ENCODE data around the gene PRKCA.

Gene PRKCA

GRCh38 chr17:66547151-66547865 is 244.9 kb downstream of the PRKCA start:
- Histone ChIP-seq H3K9ac (no peak overlapping the region), H3K79me2 (ENCODE audit: insufficient read depth, low read depth) (no peaks in the 10 kb centered on the region), H3K4me3 (IDR thresholded peaks at IDR 0.05; ENCODE audit: insufficient read depth, low read depth, low read length) (no peak overlapping the region), H3K4me2 (no peak overlapping the region), H3K36me3 (ENCODE audit: insufficient read depth) (no peaks in the 10 kb centered on the region), H3K27me3 (ENCODE audit: insufficient read depth, low read depth) (no peaks in the 10 kb centered on the region), H4K20me1 (ENCODE audit: insufficient read depth) (no peaks in the 10 kb centered on the region), H3K4me1 (ENCODE audit: low read depth, poor library complexity, severe bottlenecking) (peaks cover 12% of the 10 kb centered on the region), H3K27ac (no peak overlapping the region), H2AFZ (ENCODE audit: low read depth) (no peak overlapping the region)
- TF ChIP-seq CTCF (conservative IDR thresholded peaks at IDR 0.05; ENCODE audit: low read depth, low read length), result no peak

- H3K27ac ChIP-seq, result no peak overlapping the region
- H3K9ac ChIP-seq, result no peak overlapping the region
- no peak overlapping the region for H3K4me2 ChIP-seq
- H2AFZ ChIP-seq (ENCODE audit: low read depth), result no peak overlapping the region
- no peak overlapping the region for H3K4me3 ChIP-seq (IDR thresholded peaks at IDR 0.05; ENCODE audit: insufficient read depth, low read depth, low read length)
- H3K79me2 ChIP-seq (ENCODE audit: insufficient read depth, low read depth), result no peaks in the 10 kb centered on the region
- H3K4me1 ChIP-seq (ENCODE audit: low read depth, poor library complexity, severe bottlenecking), result peaks cover 3% of the 10 kb centered on the region
- H4K20me1 ChIP-seq (ENCODE audit: insufficient read depth), result no peaks in the 10 kb centered on the region
- no peaks in the 10 kb centered on the region for H3K27me3 ChIP-seq (ENCODE audit: insufficient read depth, low read depth)
- no peak for TF ChIP-seq CTCF (conservative IDR thresholded peaks at IDR 0.05; ENCODE audit: low read depth, low read length)
- no peaks in the 10 kb centered on the region for H3K36me3 ChIP-seq (ENCODE audit: insufficient read depth)
Observed at GRCh38 chr17:66548158-66548557, 245.7 kb downstream of the PRKCA start.

GRCh38 chr17:66548659-66549310 is 246.4 kb downstream of the PRKCA start:
- Histone ChIP-seq H3K27me3 (ENCODE audit: insufficient read depth, low read depth) (no peaks in the 10 kb centered on the region), H3K4me2 (no peak overlapping the region), H2AFZ (ENCODE audit: low read depth) (no peak overlapping the region), H3K4me1 (ENCODE audit: low read depth, poor library complexity, severe bottlenecking) (no peaks in the 10 kb centered on the region), H3K27ac (no peak overlapping the region), H3K9ac (no peak overlapping the region), H3K36me3 (ENCODE audit: insufficient read depth) (no peaks in the 10 kb centered on the region), H3K79me2 (ENCODE audit: insufficient read depth, low read depth) (no peaks in the 10 kb centered on the region), H3K4me3 (IDR thresholded peaks at IDR 0.05; ENCODE audit: insufficient read depth, low read depth, low read length) (no peak overlapping the region), H4K20me1 (ENCODE audit: insufficient read depth) (no peaks in the 10 kb centered on the region)
- TF ChIP-seq CTCF (conservative IDR thresholded peaks at IDR 0.05; ENCODE audit: low read depth, low read length), result no peak

- no peaks in the 10 kb centered on the region for H3K4me1 ChIP-seq (ENCODE audit: low read depth, poor library complexity, severe bottlenecking)
- H3K9ac ChIP-seq, result no peak overlapping the region
- H3K4me3 ChIP-seq (IDR thresholded peaks at IDR 0.05; ENCODE audit: insufficient read depth, low read depth, low read length), result no peak overlapping the region
- H3K27ac ChIP-seq, result no peak overlapping the region
- no peak for TF ChIP-seq CTCF (conservative IDR thresholded peaks at IDR 0.05; ENCODE audit: low read depth, low read length)
- H2AFZ ChIP-seq (ENCODE audit: low read depth), result no peak overlapping the region
- no peaks in the 10 kb centered on the region for H4K20me1 ChIP-seq (ENCODE audit: insufficient read depth)
- H3K79me2 ChIP-seq (ENCODE audit: insufficient read depth, low read depth), result no peaks in the 10 kb centered on the region
- H3K36me3 ChIP-seq (ENCODE audit: insufficient read depth), result no peaks in the 10 kb centered on the region
- no peak overlapping the region for H3K4me2 ChIP-seq
- no peaks in the 10 kb centered on the region for H3K27me3 ChIP-seq (ENCODE audit: insufficient read depth, low read depth)
Observed at GRCh38 chr17:66549311-66549704, 246.9 kb downstream of the PRKCA start.
